ENCODE data around the gene PRM1.

The PRM1 gene

GRCh38 chr16:11253995-11254912, 26.9 kb downstream of the PRM1 start:
- no peak for DNase-seq (ENCODE audit: low read depth in 2 of 2)

GRCh38 chr16:11253009-11253994, 27.8 kb downstream of the PRM1 start:
- no peak for DNase-seq (ENCODE audit: low read depth in 2 of 2)

GRCh38 chr16:11252482-11252931, 28.6 kb downstream of the PRM1 start:
- DNase-seq (ENCODE audit: low read depth in 2 of 2): no peak

GRCh38 chr16:11251525-11252481, 29.3 kb downstream of the PRM1 start:
- DNase-seq (ENCODE audit: low read depth in 2 of 2): peak; percentile 62 to 64

GRCh38 chr16:11250786-11251524, 30.2 kb downstream of the PRM1 start:
- DNase-seq (ENCODE audit: low read depth in 2 of 2): no peak

GRCh38 chr16:11250091-11250785, 30.9 kb downstream of the PRM1 start:
- DNase-seq (ENCODE audit: low read depth in 2 of 2): no peak

- DNase-seq (ENCODE audit: low read depth in 2 of 2): no peak
Observed at GRCh38 chr16:11249233-11250061, 31.7 kb downstream of the PRM1 start.

GRCh38 chr16:11248133-11248532, 33.0 kb downstream of the PRM1 start:
- no peak for DNase-seq (ENCODE audit: low read depth in 2 of 2)

- no peak for DNase-seq (ENCODE audit: low read depth in 2 of 2)
Observed at GRCh38 chr16:11245988-11246387, 35.1 kb downstream of the PRM1 start.

GRCh38 chr16:11245222-11245737, 35.9 kb downstream of the PRM1 start:
- no peak for DNase-seq (ENCODE audit: low read depth in 2 of 2)

GRCh38 chr16:11242658-11243057, 38.5 kb downstream of the PRM1 start:
- DNase-seq (ENCODE audit: low read depth in 2 of 2): no peak

- no peak for DNase-seq (ENCODE audit: low read depth in 2 of 2)
Observed at GRCh38 chr16:11241480-11242204, 39.5 kb downstream of the PRM1 start.

GRCh38 chr16:11240636-11241473, 40.3 kb downstream of the PRM1 start:
- DNase-seq (ENCODE audit: low read depth in 2 of 2): no peak

- DNase-seq (ENCODE audit: low read depth in 2 of 2): no peak
Observed at GRCh38 chr16:11239644-11240632, 41.2 kb downstream of the PRM1 start.

GRCh38 chr16:11238272-11239202, 42.6 kb downstream of the PRM1 start:
- DNase-seq (ENCODE audit: low read depth in 2 of 2): no peak
